Measurements from ENCODE around the gene TAF13.

The TAF13 gene

GRCh38 chr1:109109906-109110305 lies 34.1 kb upstream of the TAF13 start:
- H3K27ac ChIP-seq: no peak overlapping the region
- H3K36me3 ChIP-seq (replicated peaks): no peaks in the 10 kb centered on the region
- peaks cover 25% of the 10 kb centered on the region for H3K27me3 ChIP-seq (replicated peaks)
- TF ChIP-seq CTCF (IDR thresholded peaks at IDR 0.05; ENCODE audit: low read depth, low read length, missing control alignments): no peak
- in situ Hi-C loops (cut with HindIII; ENCODE audit: low pct_ligation_motif_present, low sequenced_read_pairs): no loop called here
- DNase-seq: no peak
- no peak overlapping the region for H3K4me3 ChIP-seq (ENCODE audit: low read depth, low read length)

- no peak for TF ChIP-seq CTCF (IDR thresholded peaks at IDR 0.05; ENCODE audit: low read depth, low read length, missing control alignments)
- DNase-seq: no peak
- H3K27me3 ChIP-seq (replicated peaks): peaks cover 8% of the 10 kb centered on the region
- no peak overlapping the region for H3K4me3 ChIP-seq (ENCODE audit: low read depth, low read length)
- in situ Hi-C loops (cut with HindIII; ENCODE audit: low pct_ligation_motif_present, low sequenced_read_pairs): no loop called here
- H3K27ac ChIP-seq: no peak overlapping the region
- no peaks in the 10 kb centered on the region for H3K36me3 ChIP-seq (replicated peaks)
Measured at GRCh38 chr1:109107785-109108184, 32.0 kb upstream of the TAF13 start.

GRCh38 chr1:109105881-109106280 lies 30.1 kb upstream of the TAF13 start:
- in situ Hi-C loops (cut with HindIII; ENCODE audit: low pct_ligation_motif_present, low sequenced_read_pairs): no loop called here
- no peak overlapping the region for H3K27ac ChIP-seq
- TF ChIP-seq CTCF (IDR thresholded peaks at IDR 0.05; ENCODE audit: low read depth, low read length, missing control alignments): no peak
- no peak for DNase-seq
- H3K4me3 ChIP-seq (ENCODE audit: low read depth, low read length): no peak overlapping the region
- peaks cover 2% of the 10 kb centered on the region for H3K27me3 ChIP-seq (replicated peaks)
- H3K36me3 ChIP-seq (replicated peaks): peaks cover 2% of the 10 kb centered on the region

GRCh38 chr1:109104364-109105151 lies 28.8 kb upstream of the TAF13 start:
- Histone ChIP-seq H3K36me3 (replicated peaks) (peaks cover 2% of the 10 kb centered on the region), H3K27me3 (replicated peaks) (no peaks in the 10 kb centered on the region), H3K27ac (no peak overlapping the region), H3K4me3 (ENCODE audit: low read depth, low read length) (no peak overlapping the region)
- no peak for DNase-seq
- no peak for TF ChIP-seq CTCF (IDR thresholded peaks at IDR 0.05; ENCODE audit: low read depth, low read length, missing control alignments)
- in situ Hi-C loops (cut with HindIII; ENCODE audit: low pct_ligation_motif_present, low sequenced_read_pairs): no loop called here

- in situ Hi-C loops (cut with HindIII; ENCODE audit: low pct_ligation_motif_present, low sequenced_read_pairs): no loop called here
- H3K27me3 ChIP-seq (replicated peaks): no peaks in the 10 kb centered on the region
- TF ChIP-seq CTCF (IDR thresholded peaks at IDR 0.05; ENCODE audit: low read depth, low read length, missing control alignments): peak; percentile 92
- peak overlapping the region; percentile 97 for H3K4me3 ChIP-seq (ENCODE audit: low read depth, low read length)
- H3K27ac ChIP-seq: peak overlapping the region; percentile 83
- H3K36me3 ChIP-seq (replicated peaks): peaks cover 2% of the 10 kb centered on the region
- DNase-seq: peak; percentile 93
Measured at GRCh38 chr1:109099938-109100773, 24.4 kb upstream of the TAF13 start.
